Measurements from ENCODE around the gene CDK9. TPM values are rescaled to one million over a fixed set of nuclear protein-coding genes. Genes with fewer than 3 reads are reported as not detected.

CDK9 gene
- total and polyA plus RNA-seq, 10 of the 15 experiments (the other 5 are each of a cell fraction or from before 2014, with no cell fraction given): 7.3 to 92.6 (median 51.6) TPM

GRCh38 chr9:127776924-127777289 is 8.9 kb upstream of the CDK9 start (continued):
- no peak for TF ChIP-seq CTCF (IDR thresholded peaks at IDR 0.05 in 2 of 3, conservative IDR thresholded peaks at IDR 0.05 in 1 of 3; ENCODE audit: control insufficient read depth in 2 of 3, extremely low read depth in 1 of 3, insufficient read depth in 1 of 3, low read depth in 3 of 3, low read length in 3 of 3)

- Histone ChIP-seq H3K27ac (ENCODE audit: control insufficient read depth, insufficient read depth) (peak overlapping the region; percentile 93), H4K20me1 (ENCODE audit: control insufficient read depth, insufficient read depth) (no peaks in the 10 kb centered on the region), H3K27me3 (replicated peaks in 1 of 2; ENCODE audit: control insufficient read depth in 2 of 2, insufficient read depth in 2 of 2, low read length in 1 of 2) (no peaks in the 10 kb centered on the region), H3K4me2 (ENCODE audit: control insufficient read depth, insufficient read depth) (peak overlapping the region; percentile 75), H3K36me3 (ENCODE audit: control insufficient read depth in 2 of 2, insufficient read depth in 2 of 2, low read length in 1 of 2) (peaks cover 0 to 7% of the 10 kb centered on the region in 2 experiments; a peak in 1 of 4 replicates), H3K4me1 (ENCODE audit: control insufficient read depth, insufficient read depth, low read length) (peaks cover 25% of the 10 kb centered on the region), H2AFZ (ENCODE audit: control insufficient read depth, low read depth, low read length) (no peak overlapping the region), H3K4me3 (peak overlapping the region; percentile 100), H3K79me2 (ENCODE audit: control insufficient read depth, insufficient read depth, low read length) (peaks cover 36% of the 10 kb centered on the region), H3K9me3 (replicated peaks; ENCODE audit: control insufficient read depth, insufficient read depth, low read length) (no peaks in the 10 kb centered on the region), H3K9ac (ENCODE audit: control insufficient read depth, insufficient read depth, low read length) (peak overlapping the region; percentile 64)
- ChIA-PET CTCF (interaction anchor here (1.6 to 2.6 kb wide), 3 partner anchors 7 to 43 kb away, joined by 6 to 18 read pairs (median 8); partner anchors contain the start of gene TOR2A), RAD21 (ENCODE audit: unreplicated experiment) (interaction anchor here (0.7 to 2.4 kb wide), 7 partner anchors 11 to 144 kb away, joined by 3 to 19 read pairs (median 8); partner anchors contain the start of gene ST6GALNAC4), POLR2A (interaction anchor here (0.9 to 2.3 kb wide), 4 partner anchors 10 to 323 kb away, joined by 3 to 14 read pairs (median 4); no protein-coding TSS in a partner anchor), SMC1A (ENCODE audit: uncharacterized antibody, unreplicated experiment) (interaction anchor here (1.4 to 2.4 kb wide), 2 partner anchors 8 to 9 kb away, joined by 4 to 5 read pairs; no protein-coding TSS in a partner anchor)
- FAIRE-seq (no peak), DNase-seq (ENCODE audit: low read depth, low spot score) (no peak), ATAC-seq (no peak)
- under 1% methylated on average over 16 of the region's 18 CpGs for WGBS (ENCODE audit: insufficient coverage, insufficient replicate concordance, low lambda C conversion rate, missing lambda C conversion rate)
- intact Hi-C loops (cut with micrococcal nuclease; ENCODE audit: unreplicated experiment): loop anchor here (2.0 kb wide), 1 partner anchor 43 kb away; the partner anchor contains the start of gene TOR2A
- in situ Hi-C loops (cut with MboI): no loop called here
- no TSS peak for BruUV-seq (replicated peaks)
- TF ChIP-seq POLR2A (IDR thresholded peaks at IDR 0.05; ENCODE audit: low read depth, low read length) (peak; percentile 19; the same call in 1 of the 2 replicates), PBX3 (IDR thresholded peaks at IDR 0.05; ENCODE audit: insufficient replicate concordance, low read depth, low read length) (peak; percentile 12), IRF5 (IDR thresholded peaks at IDR 0.05; ENCODE audit: borderline replicate concordance) (no peak), SREBF1 (IDR thresholded peaks at IDR 0.05; ENCODE audit: low read length) (no peak), PKNOX1 (IDR thresholded peaks at IDR 0.05) (peak; percentile 75), GATAD2B (conservative IDR thresholded peaks at IDR 0.05; ENCODE audit: low read depth) (no peak), SUZ12 (IDR thresholded peaks at IDR 0.05; ENCODE audit: unreplicated experiment) (no peak)
These were observed 8.4 kb upstream of the CDK9 start for GRCh38 chr9:127777368-127777980.
